Measurements from ENCODE around the gene DOCK8. TPM values are rescaled to one million over a fixed set of nuclear protein-coding genes. Genes with fewer than 3 reads are reported as not detected.

The DOCK8 gene
- total RNA-seq, 1 donor from 2014 or later = 3.4 TPM

DNA sequence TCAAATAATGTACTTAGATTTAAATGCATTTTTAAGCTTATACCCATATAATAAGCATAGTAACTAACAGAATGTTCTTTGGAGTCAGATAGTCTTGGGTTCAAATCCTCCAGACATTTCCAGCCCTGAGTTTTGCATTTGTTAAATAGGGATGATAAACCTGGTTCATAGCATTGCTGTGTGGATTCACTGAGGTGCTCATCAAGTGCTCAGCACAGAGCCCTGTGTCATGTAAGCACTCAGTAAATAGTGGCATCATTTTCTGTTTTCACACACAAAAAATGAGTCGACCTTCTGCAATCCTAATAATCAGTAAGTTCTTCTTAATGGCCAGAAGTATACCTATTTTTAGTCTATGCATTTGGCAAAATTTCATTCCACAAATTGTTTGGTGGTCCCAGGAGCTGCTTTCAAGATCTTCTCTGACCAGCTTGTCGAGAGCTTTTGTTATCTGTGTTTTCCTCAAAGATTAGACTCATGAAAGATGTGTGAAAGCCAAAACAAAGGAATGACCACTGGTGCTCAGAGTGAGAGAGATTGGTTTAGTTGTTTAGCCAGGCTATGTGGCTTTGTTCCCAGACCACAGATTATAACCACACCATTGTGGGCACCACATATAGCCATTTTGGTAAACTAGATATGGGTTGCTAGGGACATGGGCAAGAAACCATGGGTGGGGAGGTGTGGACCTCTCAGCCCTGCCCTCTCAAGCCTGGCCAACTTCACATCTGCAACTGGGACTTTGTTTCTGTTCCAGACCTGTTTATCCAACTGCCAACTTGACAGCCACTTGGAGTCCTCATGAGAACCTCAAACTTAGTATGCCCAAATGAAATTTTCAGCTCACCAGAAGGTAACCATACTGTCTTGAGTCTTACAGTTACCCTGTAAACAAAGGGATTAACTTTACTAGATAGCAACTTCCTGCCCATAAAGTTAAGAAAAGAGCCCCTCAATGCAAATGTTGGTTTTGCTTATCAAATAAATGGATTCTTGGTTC, 45.0 kb downstream of the DOCK8 start:
- DNase-seq = no peak
- no peak for ATAC-seq (ENCODE audit: poor library complexity)
- intact Hi-C loops (cut with DNase I) = no loop called here

DNA sequence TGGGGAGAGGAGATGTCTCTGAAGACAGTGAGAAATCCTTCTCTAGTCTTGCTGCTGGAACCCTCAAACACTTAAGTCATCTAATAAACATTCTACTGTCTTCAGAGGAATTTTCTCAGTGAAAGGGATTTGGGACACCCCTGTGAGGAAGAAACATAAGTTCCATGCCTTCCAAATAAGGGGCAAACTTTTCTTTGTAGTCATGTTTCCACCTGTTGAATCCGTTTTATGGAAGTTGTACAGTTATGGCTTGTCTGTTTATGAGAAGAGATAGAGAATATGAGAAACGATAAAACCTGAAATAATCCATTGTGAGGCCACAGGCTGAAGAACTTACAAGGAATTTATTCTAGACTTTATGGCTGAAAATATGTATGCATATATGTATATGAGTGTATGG, 49.6 kb downstream of the DOCK8 start:
- ATAC-seq (ENCODE audit: poor library complexity) (no peak), DNase-seq (no peak)
- intact Hi-C loops (cut with DNase I) = no loop called here

DNA sequence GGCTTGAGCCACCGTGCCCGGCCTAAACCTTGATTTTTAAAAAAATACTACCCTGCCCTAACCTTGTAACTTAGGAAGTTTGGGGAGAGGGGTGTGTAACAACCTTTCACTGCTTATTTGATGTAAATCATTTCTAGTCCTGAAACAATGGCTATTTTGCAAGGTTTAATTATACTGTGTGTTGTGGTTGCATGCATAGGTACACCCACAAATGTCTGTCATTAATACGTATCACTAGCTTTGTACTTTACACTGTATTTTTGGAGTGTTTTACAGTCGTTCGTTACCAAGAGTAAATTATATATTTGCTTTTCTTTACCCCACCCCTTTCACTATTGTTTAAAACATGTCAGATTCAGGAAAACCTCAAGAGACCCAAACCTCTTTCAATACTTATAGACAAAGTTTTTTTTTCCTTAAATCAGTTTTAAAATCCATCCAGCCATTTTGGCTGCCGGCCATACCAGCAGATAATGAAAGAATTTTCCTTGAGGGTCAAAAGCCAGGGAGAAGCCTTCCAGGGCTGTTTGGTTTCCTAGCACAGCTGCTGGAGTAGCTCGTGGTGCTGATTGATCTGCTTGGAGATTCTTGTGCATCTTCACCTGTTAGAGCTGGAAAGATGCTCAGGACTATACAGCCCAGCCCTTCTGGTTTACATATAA, 50.7 kb downstream of the DOCK8 start:
- DNase-seq (no peak), ATAC-seq (ENCODE audit: poor library complexity) (no peak)
- intact Hi-C loops (cut with DNase I) = no loop called here

DNA sequence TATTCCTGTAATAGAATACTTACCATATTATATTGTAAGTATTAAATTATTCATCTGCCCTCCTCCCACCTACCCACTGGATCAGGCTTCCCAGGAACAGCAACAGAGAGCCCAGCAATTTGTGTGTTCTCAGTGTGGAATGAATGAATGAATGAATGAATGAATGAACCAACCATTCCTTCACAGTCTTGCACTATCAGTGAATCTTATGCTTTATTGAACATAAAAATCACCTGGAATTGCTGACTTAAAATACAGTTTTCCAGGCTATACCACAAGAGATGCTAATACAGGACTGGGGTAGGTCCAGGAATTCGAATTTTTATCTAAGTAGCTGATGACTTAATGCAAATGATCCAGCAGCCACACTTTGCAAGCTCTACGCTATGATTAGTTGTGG, 51.6 kb downstream of the DOCK8 start:
- intact Hi-C loops (cut with DNase I) = no loop called here
- no peak for ATAC-seq (ENCODE audit: poor library complexity)
- no peak for DNase-seq

DNA sequence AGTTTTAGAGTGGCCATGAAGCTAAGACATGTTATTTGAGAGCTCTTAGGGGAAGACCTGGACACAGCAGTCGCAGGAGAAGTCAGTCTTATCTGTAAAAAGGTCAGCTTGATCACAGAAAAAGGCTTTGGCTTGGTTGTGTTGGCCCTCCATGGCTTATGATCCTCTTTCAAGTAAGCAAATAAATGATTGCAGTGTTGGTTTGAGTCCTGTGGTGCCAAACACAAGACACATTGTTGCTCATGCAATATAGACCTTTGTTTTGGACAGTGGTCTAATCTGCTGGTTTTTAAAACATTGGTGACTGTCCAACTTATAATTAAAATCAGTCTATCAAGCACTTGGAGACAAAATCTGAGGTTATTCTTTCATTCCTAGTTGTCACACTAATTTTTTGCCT, 54.0 kb downstream of the DOCK8 start:
- intact Hi-C loops (cut with DNase I) = no loop called here
- DNase-seq (no peak), ATAC-seq (ENCODE audit: poor library complexity) (no peak)

DNA sequence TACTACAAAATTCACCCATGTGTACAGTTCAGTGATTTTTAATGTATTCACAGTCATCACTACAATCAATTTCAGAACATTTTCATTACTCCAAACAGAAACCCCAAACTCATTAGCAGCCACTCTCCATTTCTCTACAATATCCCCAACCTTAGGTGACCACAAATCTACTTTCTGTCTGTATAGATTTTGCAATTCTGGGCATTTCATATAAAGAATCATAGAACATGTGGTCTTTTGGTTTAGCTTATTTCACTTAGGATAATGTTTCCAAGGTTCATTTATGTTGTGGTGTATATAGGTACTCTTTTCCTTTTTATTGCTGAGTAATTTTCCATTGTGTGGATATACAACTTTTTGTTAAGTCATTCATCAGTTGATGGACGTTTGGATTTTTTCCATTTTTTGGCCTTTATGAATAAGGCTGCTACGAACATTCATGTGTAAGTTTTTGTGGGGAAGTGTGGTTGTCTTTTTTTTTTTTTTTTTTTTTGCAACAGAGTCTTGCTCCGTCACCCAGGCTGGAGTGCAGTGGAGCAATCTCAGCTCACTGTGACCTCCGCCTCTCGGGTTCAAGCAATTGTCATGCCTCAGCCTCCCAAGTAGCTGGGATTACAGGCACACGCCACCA, 54.5 kb downstream of the DOCK8 start:
- ATAC-seq (ENCODE audit: poor library complexity) (no peak), DNase-seq (no peak)
- intact Hi-C loops (cut with DNase I) = no loop called here

DNA sequence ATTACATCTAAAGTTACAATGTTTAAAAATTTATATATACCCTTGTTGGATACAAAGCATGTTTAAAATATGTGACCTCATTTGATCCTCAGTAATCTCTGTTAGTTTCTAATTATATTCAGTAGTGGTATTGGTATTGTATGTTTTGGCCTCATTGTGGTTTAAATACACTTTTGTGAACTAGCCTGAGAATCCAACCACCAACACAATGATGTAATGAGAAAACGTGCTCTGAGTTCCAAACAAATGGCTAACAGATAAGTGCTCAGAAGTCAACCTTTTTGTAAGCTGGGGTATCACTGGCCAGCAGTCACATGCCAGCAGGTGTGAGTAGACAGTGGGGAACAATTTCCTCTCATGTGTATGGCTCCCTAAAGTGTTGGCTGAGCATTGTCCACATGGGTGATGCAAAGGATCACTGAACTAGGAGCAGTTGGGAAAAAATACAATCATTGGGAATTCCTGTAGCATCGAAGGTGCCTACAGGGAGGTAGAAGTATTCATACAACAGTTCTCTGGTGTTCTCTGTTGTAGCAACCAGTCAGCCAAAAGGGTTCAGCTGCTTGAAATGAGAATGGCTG, 56.1 kb downstream of the DOCK8 start:
- intact Hi-C loops (cut with DNase I) = no loop called here
- DNase-seq = no peak
- no peak for ATAC-seq (ENCODE audit: poor library complexity)

DNA sequence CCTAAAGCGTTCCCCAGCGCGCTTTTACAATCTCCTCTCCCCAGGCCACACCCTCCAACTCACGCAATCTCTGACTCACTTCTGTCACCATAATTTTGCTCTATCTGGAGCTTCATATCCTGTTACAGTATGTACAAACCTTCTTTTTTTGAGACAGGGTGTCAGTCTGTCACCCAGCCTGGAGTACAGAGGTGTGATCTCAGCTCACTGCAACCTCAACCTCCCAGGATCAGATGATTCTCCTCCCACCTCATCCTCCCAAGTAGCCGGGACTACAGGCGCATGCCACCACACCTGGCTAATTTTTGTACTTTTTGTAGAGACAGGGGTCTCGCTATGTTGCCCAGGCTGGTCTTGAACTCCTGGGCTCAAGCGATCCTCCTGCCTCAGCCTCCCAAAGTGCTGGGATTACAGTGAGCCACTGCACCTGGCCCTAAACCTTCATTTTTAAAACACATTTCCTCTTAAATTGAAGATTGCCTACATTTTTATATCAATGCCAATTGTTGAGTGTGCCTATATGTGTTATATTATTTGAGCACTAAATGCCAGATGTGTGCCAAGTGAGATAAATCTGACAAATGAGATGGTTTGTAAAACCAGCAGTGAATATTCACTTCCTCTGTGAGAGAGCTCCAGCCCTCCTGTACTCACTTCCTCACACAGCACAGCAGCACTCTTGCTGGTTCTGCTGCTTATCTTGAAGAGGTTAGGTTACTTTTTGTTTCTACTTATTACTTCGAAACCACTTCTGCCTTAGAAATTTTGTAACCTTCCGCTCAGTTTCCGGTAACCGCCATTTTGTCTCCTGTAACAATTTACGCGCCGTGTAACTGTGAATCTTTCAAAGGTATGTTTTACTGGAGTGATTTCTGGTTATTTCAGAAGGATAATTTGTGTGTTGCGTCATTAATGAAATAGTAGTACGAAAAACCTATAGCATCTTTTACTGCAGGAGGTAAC, 57.9 kb downstream of the DOCK8 start:
- DNase-seq (no peak), ATAC-seq (ENCODE audit: poor library complexity) (peak; percentile 77)
- intact Hi-C loops (cut with DNase I) = no loop called here

DNA sequence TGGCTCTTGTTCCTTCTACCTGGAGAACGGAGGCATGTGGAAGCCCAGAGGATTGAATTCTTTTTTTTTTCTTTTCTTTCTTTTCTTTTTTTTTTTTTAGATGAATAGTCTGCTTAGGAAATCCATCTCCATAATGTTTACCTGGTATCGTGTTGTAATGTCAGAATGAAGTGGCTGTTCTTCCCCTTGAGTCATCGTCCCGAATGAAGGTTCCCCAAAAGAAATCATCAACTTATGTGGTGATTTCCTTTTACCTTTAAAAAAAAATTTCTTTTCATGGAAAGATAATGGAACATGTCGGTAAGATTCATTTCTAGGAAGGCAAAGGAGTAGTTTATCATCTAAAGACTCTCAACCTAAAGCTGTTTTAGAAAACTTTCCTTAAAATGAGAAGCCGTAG, 59.7 kb downstream of the DOCK8 start:
- intact Hi-C loops (cut with DNase I) = no loop called here
- no peak for ATAC-seq (ENCODE audit: poor library complexity)

DNA sequence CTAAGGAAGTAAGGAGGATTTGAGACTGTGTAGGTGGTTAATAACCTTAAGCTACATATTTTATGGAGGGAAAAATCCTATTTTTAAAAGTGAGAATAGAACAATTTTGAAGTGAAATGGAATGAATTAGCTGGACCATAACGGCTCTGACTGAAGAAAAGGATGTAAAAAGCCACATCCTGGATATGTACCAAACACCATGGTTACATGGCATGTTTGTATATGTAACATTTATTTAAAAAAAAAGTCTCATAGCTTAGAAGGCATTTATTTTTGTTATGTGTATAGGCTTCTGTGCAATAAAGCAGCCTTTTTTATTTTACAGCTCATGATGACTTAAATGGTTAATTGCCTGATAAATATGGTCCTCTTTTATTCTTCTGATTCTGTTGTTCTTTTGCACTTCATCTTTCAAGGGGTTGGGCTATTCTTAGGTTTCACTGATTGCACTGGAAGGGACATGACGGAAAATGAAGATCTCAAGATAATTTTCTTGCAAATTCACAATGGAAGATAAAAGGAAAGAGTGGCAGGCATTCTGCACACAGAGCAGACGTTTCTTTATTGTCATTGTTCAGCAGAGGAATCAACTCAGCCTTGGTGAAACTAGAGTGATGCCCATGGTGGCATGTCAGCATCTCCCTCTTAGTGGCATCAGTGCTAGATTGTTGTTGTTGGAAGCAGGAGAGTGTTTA, 63.1 kb downstream of the DOCK8 start:
- DNase-seq (no peak), ATAC-seq (ENCODE audit: poor library complexity) (no peak)
- intact Hi-C loops (cut with DNase I) = no loop called here

More for the DNA sequence above, 59.7 kb downstream of the DOCK8 start:
- DNase-seq = no peak

DNA sequence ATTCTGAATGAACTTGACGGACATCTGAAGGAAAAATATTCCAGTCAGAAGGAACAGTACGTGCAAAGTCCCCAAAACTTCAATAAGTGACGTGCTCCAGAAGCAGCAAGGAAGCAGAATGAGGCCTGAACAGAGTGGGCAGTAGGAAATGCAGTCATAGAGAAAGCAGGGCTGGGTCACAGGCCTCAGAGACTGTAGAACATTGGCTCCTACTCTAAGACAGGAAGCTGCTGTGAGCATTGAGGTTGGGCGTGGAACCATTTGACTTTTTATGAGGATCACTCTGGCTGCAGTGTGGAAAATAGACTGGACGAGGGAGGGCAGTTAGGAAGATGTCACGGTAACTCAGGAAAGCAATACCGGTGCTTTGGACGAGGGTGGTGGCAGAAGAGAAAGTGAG, 64.0 kb downstream of the DOCK8 start:
- intact Hi-C loops (cut with DNase I) = no loop called here
- DNase-seq (no peak), ATAC-seq (ENCODE audit: poor library complexity) (peak; percentile 57)

DNA sequence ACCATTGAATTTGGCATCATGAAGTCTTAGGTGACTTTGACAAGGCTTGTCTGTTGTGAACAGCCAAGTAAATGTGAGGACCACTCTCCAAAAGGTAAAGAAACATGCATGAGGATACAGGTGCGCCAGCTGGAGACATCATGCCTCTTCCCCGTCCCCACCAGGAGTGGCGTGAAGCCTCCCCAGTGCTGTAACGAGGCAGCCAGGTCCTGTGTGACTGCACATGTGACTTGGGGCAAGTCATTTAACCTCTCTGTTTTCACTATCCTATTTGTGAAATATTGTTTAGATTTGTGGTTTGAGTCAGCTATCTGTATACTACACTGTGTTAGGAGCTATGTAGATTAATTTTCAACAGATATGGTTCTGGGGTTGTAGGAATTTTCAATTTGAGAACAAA, 65.0 kb downstream of the DOCK8 start:
- intact Hi-C loops (cut with DNase I) = no loop called here

DNA sequence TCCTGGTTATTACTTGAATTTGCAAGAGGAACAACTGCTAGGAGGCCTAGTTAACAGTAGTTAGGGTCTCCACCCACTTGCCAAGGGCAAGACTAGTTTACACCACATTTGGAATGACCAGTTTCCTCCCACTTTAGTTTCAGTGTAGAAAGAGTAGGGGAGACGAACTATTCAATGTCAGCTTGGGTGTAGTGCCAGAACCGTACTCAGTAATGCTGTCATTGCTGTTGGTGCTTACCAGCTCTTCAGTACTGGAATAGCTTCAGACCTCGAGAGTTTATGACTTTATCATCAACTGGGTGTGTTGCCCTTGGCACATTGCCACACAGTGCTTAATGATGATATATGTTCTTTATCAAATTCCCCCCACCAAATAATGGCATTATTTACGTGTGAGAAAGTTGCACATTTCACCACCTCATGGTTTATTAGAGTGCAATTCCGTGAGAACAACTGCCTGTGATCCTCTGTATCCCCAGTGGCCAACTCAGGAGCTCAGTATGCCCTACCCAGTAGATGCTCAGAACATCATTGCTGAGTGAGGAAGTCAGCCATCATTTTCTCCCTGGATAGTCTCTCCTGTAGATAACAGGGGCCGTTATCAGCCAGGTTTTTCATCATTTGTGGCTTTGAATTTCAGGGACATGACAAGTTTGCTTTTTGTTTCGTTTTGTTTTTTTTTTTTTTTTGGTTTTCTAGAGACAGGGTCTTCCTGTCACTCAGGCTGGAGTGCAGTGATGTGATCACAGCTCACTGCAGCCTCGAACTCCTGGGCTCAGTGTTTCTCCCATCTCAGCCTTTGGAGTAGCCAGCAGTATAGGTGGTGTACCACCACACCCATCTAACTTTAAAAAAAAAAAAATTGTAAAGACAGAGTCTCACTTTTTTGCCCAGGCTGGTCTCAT, 67.3 kb downstream of the DOCK8 start:
- DNase-seq (no peak), ATAC-seq (ENCODE audit: poor library complexity) (no peak)
- intact Hi-C loops (cut with DNase I) = no loop called here

More for the DNA sequence above, 65.0 kb downstream of the DOCK8 start:
- DNase-seq (no peak), ATAC-seq (ENCODE audit: poor library complexity) (no peak)

DNA sequence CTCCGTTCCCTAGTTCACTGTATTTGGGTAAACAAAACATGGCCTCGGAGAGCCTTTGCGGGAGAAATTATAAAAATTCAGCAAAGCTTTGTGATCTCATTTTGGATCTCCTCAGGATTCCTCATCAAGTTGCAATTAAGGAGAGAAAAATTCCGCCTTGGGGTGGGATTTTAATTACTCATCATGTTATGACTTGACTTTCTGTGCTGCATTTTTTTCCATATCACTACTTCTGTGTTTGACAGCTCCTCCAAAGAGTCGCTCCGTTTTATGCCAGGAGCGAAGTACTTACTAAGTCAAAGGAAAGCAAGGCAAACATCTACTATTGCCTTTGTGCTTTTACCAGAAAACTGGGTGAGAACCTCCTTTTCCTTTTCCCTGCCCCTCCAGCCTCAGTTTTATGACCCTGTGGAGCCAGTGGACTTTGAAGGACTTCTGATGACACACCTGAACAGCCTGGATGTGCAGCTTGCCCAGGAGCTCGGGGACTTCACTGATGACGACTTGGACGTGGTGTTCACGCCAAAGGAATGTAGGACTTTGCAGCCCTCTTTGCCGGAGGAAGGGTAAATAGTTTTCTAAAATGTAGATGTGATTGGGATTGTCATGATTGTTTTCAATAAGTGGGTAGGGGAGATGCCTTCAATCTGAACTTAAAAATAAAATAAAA, 71.5 kb downstream of the DOCK8 start:
- intact Hi-C loops (cut with DNase I) = no loop called here
- ATAC-seq (ENCODE audit: poor library complexity) = no peak
- DNase-seq = no peak

DNA sequence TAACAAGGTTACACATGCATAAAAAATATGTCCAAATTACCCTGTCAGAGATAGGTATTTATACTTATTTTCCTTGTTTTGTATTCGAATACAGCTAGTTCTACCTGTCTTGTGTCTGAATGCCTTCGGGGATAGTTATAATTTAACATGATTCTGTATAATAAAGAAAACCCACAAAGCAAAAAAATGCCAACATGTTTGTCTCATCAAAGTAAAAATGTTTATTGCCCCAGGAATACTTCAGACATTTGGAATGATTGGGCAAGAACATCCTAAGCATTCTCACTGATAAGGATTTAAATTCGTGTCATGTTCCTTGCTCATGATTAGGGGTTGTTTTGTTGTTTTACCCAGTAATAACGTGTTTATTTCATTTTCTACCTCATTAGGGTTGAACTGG, 74.5 kb downstream of the DOCK8 start:
- no peak for ATAC-seq (ENCODE audit: poor library complexity)
- no peak for DNase-seq
- intact Hi-C loops (cut with DNase I) = no loop called here

DNA sequence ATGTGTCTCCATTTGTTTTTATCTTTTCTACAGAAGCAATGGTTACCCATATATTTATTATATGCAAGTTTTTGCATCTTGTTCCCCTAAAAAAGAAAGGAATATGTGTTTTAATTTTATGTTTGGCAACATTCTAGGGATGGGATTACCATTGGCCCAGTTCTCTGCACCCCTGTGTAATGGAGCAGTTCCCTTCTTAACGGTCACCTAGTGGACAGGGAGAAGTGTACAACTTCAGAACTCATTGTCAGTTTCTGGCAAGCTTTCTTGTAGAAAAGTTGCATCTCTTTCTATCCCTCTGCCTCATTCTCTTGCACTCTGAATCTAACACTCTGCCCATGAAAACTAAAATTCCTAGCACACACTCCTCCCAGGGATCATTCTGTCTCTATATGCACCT, 78.2 kb downstream of the DOCK8 start:
- intact Hi-C loops (cut with DNase I) = no loop called here
- DNase-seq (no peak), ATAC-seq (ENCODE audit: poor library complexity) (no peak)

Measured in Right ventricle myocardium superior (tissue), 1 donor.